Ishikawa (cell line): ENCODE results near the gene ARHGAP33.

Experiments used
- CEBPB ChIP-seq: IDR thresholded peaks from 2 replicates; pipeline ENCODE4 v1.6.1; 2012
- CREB1 ChIP-seq: IDR thresholded peaks from 2 replicates; pipeline ENCODE4 v1.6.1; 2012; ENCODE audit warnings: low read depth
- EGR1 ChIP-seq: IDR thresholded peaks from 2 replicates; pipeline ENCODE4 v1.6.1; 2012
- EP300 ChIP-seq: IDR thresholded peaks from 2 replicates; pipeline ENCODE4 v1.6.1; 2012; ENCODE audit warnings: borderline replicate concordance
- FOXM1 ChIP-seq: IDR thresholded peaks from 2 replicates; pipeline ENCODE4 v1.6.1; 2012; ENCODE audit warnings: low read depth, borderline replicate concordance
- RAD21 ChIP-seq: IDR thresholded peaks from 2 replicates; pipeline ENCODE4 v1.6.1; 2012; ENCODE audit warnings: low read depth
- TAF1 ChIP-seq: IDR thresholded peaks from 2 replicates; pipeline ENCODE4 v1.6.1; 2012; ENCODE audit warnings: low read depth, mild to moderate bottlenecking
- TF ChIP-seq, protein P1 (sequence below): IDR thresholded peaks from 2 replicates; pipeline ENCODE4 v1.6.1; 2012
- TF ChIP-seq, protein P2 (sequence below): IDR thresholded peaks from 2 replicates; pipeline ENCODE4 v1.6.1; 2012; ENCODE audit warnings: low read depth, mild to moderate bottlenecking

GRCh38 chr19:35775298-35776101 lies at the start of gene ARHGAP33:
- TF ChIP-seq, protein P1, sequence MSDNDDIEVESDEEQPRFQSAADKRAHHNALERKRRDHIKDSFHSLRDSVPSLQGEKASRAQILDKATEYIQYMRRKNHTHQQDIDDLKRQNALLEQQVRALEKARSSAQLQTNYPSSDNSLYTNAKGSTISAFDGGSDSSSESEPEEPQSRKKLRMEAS: no peak
- TF ChIP-seq, protein P2, sequence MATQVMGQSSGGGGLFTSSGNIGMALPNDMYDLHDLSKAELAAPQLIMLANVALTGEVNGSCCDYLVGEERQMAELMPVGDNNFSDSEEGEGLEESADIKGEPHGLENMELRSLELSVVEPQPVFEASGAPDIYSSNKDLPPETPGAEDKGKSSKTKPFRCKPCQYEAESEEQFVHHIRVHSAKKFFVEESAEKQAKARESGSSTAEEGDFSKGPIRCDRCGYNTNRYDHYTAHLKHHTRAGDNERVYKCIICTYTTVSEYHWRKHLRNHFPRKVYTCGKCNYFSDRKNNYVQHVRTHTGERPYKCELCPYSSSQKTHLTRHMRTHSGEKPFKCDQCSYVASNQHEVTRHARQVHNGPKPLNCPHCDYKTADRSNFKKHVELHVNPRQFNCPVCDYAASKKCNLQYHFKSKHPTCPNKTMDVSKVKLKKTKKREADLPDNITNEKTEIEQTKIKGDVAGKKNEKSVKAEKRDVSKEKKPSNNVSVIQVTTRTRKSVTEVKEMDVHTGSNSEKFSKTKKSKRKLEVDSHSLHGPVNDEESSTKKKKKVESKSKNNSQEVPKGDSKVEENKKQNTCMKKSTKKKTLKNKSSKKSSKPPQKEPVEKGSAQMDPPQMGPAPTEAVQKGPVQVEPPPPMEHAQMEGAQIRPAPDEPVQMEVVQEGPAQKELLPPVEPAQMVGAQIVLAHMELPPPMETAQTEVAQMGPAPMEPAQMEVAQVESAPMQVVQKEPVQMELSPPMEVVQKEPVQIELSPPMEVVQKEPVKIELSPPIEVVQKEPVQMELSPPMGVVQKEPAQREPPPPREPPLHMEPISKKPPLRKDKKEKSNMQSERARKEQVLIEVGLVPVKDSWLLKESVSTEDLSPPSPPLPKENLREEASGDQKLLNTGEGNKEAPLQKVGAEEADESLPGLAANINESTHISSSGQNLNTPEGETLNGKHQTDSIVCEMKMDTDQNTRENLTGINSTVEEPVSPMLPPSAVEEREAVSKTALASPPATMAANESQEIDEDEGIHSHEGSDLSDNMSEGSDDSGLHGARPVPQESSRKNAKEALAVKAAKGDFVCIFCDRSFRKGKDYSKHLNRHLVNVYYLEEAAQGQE: no peak
- TF ChIP-seq FOXM1 (no peak), CEBPB (no peak), TAF1 (no peak), EP300 (no peak), CREB1 (no peak), EGR1 (no peak), RAD21 (no peak)
